HEK293 (cell line): ENCODE results near the gene SHCBP1.

Experiments
- GFI1B ChIP-seq: fragments of 450-650 bp; formaldehyde crosslinking; IDR thresholded peaks from 2 replicates; pipeline ENCODE4 v1.5.1; 2016; ENCODE audit warnings: missing biosample characterization, missing genetic modification characterization
- INSM2 ChIP-seq: fragments of 450-650 bp; formaldehyde crosslinking; IDR thresholded peaks from 2 replicates; pipeline ENCODE4 v1.5.1; 2016; ENCODE audit warnings: missing biosample characterization, missing genetic modification characterization
- KLF1 ChIP-seq: fragments of 450-650 bp; formaldehyde crosslinking; IDR thresholded peaks from 2 replicates; pipeline ENCODE4 v1.5.1; 2016; ENCODE audit warnings: missing biosample characterization, missing genetic modification characterization
- PATZ1 ChIP-seq: fragments of 450-650 bp; formaldehyde crosslinking; IDR thresholded peaks from 2 replicates; pipeline ENCODE4 v1.5.1; 2016; ENCODE audit warnings: missing biosample characterization, missing genetic modification characterization
- REST ChIP-seq: fragments of 450-650 bp; formaldehyde crosslinking; IDR thresholded peaks from 2 replicates; pipeline ENCODE4 v1.5.1; 2016; ENCODE audit warnings: missing biosample characterization, missing genetic modification characterization
- ZBTB10 ChIP-seq: fragments of 450-650 bp; formaldehyde crosslinking; IDR thresholded peaks from 2 replicates; pipeline ENCODE4 v1.5.1; 2016; ENCODE audit warnings: missing biosample characterization, missing genetic modification characterization
- ZBTB20 ChIP-seq: fragments of 450-650 bp; formaldehyde crosslinking; IDR thresholded peaks from 2 replicates; pipeline ENCODE4 v1.5.1; 2016; ENCODE audit warnings: missing biosample characterization, missing genetic modification characterization
- ZBTB7A ChIP-seq: fragments of 450-650 bp; formaldehyde crosslinking; IDR thresholded peaks from 2 replicates; pipeline ENCODE4 v1.5.1; 2016; ENCODE audit warnings: low read depth, missing biosample characterization, missing genetic modification characterization
- ZEB2 ChIP-seq: fragments of 450-650 bp; formaldehyde crosslinking; IDR thresholded peaks from 2 replicates; pipeline ENCODE4 v1.5.1; 2016; ENCODE audit warnings: missing biosample characterization, missing genetic modification characterization
- ZNF138 ChIP-seq: fragments of 450-650 bp; formaldehyde crosslinking; IDR thresholded peaks from 2 replicates; pipeline ENCODE4 v1.5.1; 2016; ENCODE audit warnings: missing biosample characterization, missing genetic modification characterization, borderline replicate concordance
- ZNF146 ChIP-seq: fragments of 450-650 bp; formaldehyde crosslinking; IDR thresholded peaks from 2 replicates; pipeline ENCODE4 v1.5.1; 2016; ENCODE audit warnings: missing biosample characterization, missing genetic modification characterization
- ZNF221 ChIP-seq: fragments of 450-650 bp; formaldehyde crosslinking; IDR thresholded peaks from 2 replicates; pipeline ENCODE4 v1.5.1; 2017; ENCODE audit warnings: missing biosample characterization, missing genetic modification characterization, borderline replicate concordance
- ZNF354C ChIP-seq: fragments of 450-650 bp; formaldehyde crosslinking; IDR thresholded peaks from 2 replicates; pipeline ENCODE4 v1.5.1; 2016; ENCODE audit warnings: missing biosample characterization, missing genetic modification characterization, low read depth, borderline replicate concordance
- ZNF501 ChIP-seq: fragments of 450-650 bp; formaldehyde crosslinking; IDR thresholded peaks from 2 replicates; pipeline ENCODE4 v1.5.1; 2016; ENCODE audit warnings: missing biosample characterization, missing genetic modification characterization
- ZNF530 ChIP-seq: fragments of 450-650 bp; formaldehyde crosslinking; IDR thresholded peaks from 2 replicates; pipeline ENCODE4 v1.5.1; 2016; ENCODE audit warnings: low read depth, missing biosample characterization, missing genetic modification characterization
- ZNF610 ChIP-seq: fragments of 450-650 bp; formaldehyde crosslinking; IDR thresholded peaks from 2 replicates; pipeline ENCODE4 v1.5.1; 2016; ENCODE audit warnings: missing biosample characterization, missing genetic modification characterization, borderline replicate concordance
- ZNF645 ChIP-seq: fragments of 450-650 bp; formaldehyde crosslinking; IDR thresholded peaks from 2 replicates; pipeline ENCODE4; 2016; ENCODE audit warnings: missing biosample characterization, missing genetic modification characterization
- ZNF670 ChIP-seq: fragments of 450-650 bp; formaldehyde crosslinking; IDR thresholded peaks from 2 replicates; pipeline ENCODE4 v1.5.1; 2016; ENCODE audit warnings: missing biosample characterization, missing genetic modification characterization, low read depth
- ZNF777 ChIP-seq: fragments of 450-650 bp; formaldehyde crosslinking; IDR thresholded peaks from 2 replicates; pipeline ENCODE4 v1.5.1; 2017; ENCODE audit warnings: missing biosample characterization, missing genetic modification characterization, borderline replicate concordance
- ZSCAN4 ChIP-seq: fragments of 450-650 bp; formaldehyde crosslinking; IDR thresholded peaks from 2 replicates; pipeline ENCODE4 v1.5.1; 2017; ENCODE audit warnings: missing biosample characterization, missing genetic modification characterization

SHCBP1 gene

GRCh38 chr16:46621006-46621933 lies at the start of gene SHCBP1 (continued):
- TF ChIP-seq ZBTB10 (no peak), ZSCAN4 (tag by site-specific recombination) (no peak), KLF1 (peak; percentile 75), ZNF777 (peak; percentile 75; the same call in 1 of the 2 replicates), INSM2 (tag by site-specific recombination) (no peak), ZNF645 (tag by site-specific recombination) (no peak), ZNF354C (tag by site-specific recombination) (no peak), ZNF530 (tag by site-specific recombination) (no peak), REST (tag by site-specific recombination) (0 out of 2 replicates have a peak, but pooled peaks have one; percentile 9), PATZ1 (tag by site-specific recombination) (peak; percentile 96), ZNF138 (tag by site-specific recombination) (no peak), ZEB2 (0 out of 2 replicates have a peak, but pooled peaks have one; percentile 48), ZBTB7A (tag by site-specific recombination) (no peak), ZNF670 (tag by site-specific recombination) (no peak), ZBTB20 (tag by site-specific recombination) (peak; percentile 40; the same call in 1 of the 2 replicates), ZNF501 (tag by site-specific recombination) (0 out of 2 replicates have a peak, but pooled peaks have one; percentile 65), GFI1B (tag by site-specific recombination) (no peak), ZNF610 (no peak), ZNF221 (tag by site-specific recombination) (no peak), ZNF146 (tag by site-specific recombination) (0 out of 2 replicates have a peak, but pooled peaks have one; percentile 3)
